GM21515 (cell line): ENCODE results near the gene FOXF1.

Experiments
- ATAC-seq: cut with Tn5 transposase; IDR thresholded peaks from one replicate; pipeline ENCODE4 v1.9.1; 2021; ENCODE audit not compliant: unreplicated experiment

The FOXF1 gene

DNA sequence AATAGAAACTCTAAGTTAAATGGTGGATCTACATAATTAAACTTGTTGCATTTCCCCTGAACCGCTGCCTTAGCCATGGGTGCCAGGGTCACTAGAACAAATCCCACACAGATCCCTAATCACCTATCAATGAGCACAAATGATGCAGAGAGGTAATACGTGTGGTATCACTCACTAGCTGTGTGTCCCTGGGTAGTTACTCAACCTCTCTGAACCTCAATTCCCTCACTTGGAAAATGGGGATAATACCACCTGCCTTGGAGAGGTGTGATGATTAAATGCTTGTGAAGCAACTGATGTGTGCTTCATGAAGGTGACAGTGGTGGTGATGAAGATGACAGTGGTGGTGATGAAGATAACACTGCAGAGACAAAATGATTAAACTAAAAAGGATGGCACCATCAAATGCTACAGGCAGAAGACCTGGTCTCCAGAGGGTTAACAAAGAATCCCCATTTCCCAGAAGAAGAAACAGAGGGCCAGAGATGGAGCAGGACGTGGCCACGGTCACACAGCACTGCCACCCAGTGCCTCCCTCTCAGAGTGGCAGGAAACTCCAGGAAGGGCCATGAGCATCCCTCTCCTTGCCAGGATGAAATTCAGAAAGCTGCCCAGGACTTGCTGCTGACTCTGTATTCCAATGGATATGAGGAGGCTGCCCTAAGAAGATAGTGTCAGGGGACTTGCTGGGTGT is 17.9 kb upstream of the FOXF1 start:
- ATAC-seq: no peak

DNA sequence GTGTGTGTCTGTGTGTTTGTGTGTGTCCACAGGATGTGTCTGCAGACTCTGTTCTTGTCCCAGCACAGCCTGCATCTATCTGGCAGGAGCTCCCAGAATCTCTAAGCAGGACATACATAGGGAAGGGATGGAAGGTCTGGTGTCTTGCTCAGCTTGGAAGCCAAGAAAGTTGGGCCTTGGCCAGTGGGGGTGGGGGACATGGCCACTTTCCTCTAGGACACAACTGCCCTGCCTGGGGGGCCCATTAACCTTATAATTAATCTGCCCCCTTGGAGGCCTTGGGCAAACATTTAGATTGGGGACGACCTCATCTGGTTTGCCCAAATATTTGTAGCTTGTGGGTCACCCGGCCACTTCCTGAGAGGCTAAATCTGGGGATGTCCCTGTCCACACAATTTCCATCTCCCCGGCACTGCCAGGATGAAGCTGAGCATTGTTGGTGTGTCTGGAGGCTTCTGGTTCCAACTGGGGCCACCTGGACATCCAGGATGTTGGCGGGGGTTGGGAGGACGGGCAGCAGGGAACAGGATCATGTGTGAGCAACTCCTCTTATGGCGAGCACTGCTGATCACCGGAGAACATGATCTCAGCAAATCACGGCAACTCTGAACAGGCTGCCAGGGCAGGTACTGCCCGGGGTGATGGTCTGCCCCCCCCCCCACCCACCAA is 17.2 kb upstream of the FOXF1 start:
- ATAC-seq: no peak

DNA sequence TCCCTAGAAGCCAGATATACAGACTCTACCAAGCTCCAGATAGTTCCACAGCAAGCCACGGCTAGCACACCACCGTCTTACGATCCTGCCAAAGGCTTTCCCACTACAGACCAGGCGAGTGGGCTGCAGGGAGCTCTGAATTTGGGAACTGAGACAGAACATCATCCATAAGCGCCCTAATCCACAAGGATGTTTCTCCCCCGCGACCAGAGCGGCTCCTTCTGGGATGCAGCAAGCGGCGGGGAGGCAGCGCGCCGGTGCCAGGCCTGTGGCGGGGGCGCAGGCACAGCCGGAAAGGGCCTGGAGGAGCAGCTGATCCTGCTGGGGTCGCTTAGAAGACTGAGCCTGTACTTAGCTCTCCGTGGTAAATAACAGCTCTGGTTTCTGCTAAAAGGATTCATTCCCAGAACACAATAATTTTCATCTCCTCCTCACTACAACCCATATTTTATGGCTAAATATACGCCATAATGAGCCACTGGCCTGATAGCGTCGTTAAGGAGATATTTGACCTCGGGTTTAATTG is 16.2 kb upstream of the FOXF1 start:
- no peak for ATAC-seq

DNA sequence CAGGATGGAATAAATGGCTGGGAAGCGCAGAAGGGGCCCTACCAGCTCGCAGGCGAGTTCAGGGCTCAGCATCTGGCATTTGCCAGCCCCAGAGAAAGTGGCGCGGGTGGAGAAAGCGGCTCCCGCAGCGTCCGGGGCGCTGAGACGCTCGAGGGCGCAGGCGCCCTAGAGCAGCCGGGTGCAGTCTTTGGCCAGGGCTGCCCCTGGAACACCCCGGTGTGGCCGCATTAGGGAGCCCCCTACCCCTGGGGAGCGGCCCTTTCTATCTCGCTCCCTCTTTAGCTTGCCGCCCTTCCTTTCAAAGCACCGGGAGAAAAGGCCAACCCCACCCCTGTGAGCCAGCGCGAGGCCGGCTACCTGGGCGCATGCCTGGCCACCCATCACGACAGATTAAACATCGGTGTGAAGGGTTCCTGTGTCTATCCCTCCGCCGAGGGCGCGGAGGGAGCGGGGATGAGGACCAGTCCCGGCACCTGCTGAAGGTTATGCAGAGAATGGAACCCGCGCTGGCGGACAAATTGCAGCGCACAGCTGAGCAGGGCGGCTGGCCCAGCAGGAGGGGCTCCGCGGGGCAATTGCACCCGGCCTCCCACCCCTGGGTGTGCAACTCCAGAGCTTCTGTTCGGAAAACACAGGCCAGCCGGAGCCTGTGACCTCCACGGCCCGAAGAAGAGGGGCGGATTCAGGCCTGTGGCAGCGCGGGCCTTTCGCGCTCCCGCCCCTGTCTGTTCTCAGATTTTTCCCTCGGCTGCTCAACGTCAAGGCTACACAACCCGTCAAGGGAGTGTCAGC is 15.6 kb upstream of the FOXF1 start:
- ATAC-seq: no peak

DNA sequence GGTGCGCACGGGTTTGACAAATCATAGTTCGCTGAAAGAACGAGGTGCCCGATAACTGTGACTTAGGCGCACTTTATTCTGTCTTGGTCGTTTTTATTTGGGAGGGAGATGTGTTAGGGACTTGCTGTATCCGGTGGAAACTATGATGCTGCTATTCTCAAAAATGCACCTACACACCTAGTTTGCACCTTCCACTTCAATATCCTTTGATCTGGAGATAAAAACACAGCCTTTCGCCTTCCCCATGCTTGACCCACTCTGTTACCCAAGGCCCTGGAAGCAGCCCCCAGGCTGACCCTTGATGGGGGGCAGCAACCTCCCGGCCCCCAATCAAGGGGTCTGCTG is 15.0 kb upstream of the FOXF1 start:
- no peak for ATAC-seq

DNA sequence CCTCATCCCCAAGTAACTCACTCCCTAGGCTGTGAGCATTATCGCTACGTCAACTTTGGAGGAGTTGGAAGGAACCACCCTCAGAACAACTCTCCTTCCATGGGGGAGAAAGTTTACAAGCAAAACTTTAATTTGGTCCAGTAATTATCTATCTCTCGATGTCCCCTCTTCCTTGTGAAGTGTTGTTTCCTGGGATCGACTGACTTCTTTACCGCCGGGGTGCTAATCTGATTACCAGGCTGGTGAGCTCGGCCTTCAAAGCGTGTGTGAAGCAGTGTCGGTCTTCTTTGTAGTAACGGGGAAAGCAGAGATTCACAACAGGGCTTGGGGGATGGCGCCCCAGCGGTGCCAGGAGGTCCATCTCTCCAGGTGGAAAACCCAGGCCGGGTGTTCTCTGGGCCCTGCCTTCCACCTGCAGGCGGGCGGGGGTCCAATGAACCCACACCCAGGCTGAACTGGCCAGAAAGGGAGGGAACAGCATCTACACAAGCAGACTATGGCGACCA is 14.5 kb upstream of the FOXF1 start:
- ATAC-seq: no peak

DNA sequence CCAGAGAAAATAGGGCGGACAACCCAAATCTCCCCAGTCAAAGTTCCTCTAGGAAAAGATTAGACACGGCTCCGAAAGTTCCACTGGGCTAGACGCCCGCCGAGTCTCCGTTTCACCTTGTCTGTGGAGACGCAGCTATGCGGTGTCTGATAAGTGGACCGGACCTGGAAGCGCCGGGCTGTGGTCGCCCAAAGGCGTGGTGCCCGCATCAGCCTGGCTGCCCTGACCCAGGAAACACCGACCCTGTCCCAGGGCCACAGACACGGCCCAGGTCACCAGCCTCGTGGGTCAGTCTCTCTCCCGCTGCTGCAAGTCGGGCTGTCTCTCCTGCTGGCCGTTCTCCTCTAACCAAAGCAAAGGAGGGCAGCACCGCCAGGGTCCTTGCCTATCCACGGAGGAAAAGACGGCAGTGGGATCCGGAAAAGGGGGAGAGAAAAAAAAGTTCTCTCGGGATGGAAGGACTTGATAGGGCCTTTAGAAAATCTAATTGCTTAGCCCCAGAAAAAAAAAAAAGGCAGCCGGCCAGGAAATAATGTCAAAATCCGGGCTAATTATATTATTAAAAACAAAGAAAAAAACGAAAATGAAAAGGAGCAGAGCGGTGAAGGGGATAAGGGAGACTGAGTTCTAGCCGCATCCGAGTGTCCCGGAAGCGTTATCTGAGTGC is 13.9 kb upstream of the FOXF1 start:
- no peak for ATAC-seq

DNA sequence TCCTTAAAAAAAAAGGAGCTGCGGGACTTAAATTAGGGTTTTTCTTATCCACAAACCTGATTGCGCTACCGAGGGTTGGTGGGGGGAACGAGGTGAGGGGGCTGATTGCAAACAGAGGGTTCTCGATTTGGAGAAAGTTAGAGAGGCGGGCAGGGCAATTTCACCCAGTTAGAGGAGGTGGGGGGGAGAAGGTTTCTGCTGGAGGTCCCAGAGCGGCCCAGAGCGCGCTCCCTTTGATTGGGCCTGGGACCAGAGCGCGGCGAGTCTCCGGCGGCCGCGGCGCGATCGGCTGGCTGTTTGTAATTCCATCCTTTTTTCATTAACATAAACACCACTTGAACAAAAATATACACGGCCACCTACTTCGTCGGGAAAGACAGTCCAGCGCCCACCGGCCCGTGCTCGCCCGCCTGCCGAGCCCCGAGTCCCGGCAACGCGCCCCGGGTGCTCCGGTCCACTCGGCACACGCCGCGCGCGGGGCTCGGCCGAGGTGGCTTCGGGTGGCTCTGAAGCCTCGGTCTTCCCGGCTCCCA is 13.3 kb upstream of the FOXF1 start:
- no peak for ATAC-seq

DNA sequence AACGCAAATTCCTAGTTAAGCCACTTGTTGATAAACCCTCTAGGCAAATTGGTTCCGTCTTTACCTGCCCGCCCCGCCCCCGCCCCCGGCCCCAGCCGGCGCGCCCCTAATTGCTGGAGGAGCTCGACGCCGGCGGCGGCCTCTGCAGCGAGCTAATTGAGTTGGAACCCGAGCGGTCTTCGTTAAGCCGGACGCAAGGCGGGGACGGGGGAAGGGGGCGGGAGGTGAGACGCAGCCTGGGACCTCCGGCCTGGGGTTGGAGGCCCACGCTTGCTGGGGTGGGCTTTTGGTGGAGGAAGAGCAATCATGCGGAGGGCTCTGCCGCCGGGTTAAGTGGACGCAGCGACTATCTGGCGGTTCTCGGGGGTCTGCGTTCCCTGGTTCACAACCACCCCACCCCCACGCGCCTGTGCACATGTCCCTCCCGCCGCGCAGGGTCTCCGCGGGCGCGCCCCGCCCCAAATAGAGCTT is 12.7 kb upstream of the FOXF1 start:
- ATAC-seq: no peak

DNA sequence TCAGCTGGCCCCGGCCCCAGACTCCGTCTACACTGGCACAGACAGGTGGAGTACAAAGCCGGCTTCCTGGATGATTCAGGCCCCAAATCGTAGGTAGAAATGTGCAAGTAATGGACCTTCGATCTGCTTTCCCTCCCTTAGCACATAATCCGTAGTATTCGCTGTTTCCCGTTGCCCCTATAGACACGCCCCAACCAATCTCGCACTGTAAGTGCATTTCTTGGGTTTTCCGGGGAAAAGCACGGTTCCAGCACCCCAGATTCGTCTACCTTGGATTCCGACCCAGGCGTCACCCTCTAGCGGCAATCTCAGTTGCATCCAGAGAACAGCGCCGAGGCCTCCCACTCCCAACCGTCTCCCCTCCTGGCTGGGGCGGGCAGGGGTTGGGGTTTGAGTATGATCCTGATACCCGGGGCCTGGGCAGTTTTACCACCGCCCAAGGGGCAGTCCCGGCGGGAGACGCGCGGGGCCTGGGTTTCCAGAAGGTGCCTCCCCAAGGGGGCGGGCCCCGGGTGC is 12.1 kb upstream of the FOXF1 start:
- ATAC-seq: no peak

DNA sequence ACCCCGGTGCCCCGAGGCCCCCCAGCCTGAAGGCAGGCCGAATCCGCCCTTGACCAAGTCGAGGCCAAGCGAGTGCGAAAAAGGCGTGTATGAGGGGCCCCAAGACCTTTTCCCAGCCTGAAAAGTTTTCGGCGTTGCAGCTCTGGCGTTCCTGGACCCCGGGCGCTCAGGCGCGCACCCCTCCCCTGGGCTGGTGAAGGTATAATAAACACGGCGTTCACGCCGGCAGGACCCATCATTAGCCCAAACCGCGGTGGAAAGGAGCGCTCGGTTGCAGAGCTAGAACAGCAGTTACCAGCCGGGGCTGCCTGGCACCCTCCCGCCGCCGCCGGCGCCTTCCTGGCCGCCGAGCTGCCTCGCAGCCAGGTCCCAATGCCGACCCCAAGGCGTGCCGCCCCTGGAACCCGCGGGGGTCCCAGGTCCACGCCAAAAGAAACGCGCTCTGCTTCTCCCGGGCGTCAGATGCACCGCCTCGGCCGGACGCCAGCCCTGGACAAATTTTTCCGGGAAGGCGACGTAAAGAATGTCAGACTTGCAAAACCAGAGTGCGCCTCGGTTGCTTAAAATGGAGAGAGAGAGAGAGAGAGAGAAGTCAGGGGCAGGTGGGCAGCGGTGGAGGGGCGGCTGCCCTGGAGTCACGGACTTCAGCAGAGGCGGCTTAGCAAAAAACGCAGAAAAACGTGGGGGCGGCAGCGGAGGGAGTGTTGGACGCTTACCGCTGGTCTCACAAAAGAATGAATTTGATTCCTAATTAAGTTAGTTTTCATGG is 11.5 kb upstream of the FOXF1 start:
- no peak for ATAC-seq

DNA sequence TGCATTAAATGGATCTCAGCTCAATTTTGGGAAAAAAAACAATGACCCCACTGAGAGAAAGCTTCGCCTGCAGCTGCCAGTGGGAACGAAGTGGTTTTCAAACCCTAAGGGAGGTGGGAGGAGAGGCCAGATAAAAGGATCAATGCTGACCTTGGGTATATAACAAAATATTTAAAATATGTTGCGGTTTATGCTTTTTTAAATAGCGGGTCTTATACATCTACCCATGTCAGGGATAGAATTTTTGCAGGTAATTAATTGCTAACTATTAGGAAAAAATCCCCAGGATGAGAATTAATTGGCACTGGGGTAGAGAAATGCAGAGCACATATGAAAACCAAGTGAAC is 10.9 kb upstream of the FOXF1 start:
- ATAC-seq: no peak

DNA sequence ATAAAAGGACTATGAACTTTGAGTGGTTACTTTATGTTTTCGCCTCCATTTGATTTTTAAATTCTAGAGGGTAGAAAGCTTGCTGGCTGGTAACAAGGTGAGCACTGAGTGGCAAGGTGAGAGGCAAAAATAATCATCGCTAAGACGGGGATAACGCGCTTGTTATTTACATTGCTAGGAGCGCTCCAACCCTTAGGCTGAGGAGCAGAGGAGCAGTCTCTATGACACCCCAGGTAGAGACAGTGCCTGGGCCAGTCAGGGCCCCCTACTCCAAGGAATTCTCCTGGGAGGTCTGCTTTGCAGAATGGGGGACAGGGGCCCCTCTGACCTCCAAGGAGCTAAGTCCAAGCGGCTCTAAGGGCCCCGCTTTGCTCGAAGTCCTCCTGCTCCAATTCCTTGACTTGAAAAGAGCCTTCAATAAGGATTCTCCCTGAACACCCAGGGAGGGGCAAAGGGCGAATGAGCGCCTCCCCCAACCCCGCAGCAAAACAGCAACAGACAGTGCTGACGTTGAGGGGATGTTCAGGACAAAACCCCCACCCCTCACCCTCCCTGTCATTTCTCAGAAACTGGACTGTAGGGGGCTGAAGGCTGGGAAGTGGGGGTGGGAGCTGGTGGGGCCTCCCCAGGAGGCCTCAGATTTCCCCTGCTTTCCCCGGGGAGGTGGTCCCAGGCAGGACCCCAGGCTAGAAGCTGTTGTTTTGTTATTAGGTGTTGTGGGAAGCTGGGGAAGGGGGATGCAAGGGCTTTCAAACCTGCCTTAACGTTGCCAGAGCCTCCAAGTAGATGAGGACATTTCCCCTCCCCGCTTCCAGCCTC is 10.2 kb upstream of the FOXF1 start:
- no peak for ATAC-seq

DNA sequence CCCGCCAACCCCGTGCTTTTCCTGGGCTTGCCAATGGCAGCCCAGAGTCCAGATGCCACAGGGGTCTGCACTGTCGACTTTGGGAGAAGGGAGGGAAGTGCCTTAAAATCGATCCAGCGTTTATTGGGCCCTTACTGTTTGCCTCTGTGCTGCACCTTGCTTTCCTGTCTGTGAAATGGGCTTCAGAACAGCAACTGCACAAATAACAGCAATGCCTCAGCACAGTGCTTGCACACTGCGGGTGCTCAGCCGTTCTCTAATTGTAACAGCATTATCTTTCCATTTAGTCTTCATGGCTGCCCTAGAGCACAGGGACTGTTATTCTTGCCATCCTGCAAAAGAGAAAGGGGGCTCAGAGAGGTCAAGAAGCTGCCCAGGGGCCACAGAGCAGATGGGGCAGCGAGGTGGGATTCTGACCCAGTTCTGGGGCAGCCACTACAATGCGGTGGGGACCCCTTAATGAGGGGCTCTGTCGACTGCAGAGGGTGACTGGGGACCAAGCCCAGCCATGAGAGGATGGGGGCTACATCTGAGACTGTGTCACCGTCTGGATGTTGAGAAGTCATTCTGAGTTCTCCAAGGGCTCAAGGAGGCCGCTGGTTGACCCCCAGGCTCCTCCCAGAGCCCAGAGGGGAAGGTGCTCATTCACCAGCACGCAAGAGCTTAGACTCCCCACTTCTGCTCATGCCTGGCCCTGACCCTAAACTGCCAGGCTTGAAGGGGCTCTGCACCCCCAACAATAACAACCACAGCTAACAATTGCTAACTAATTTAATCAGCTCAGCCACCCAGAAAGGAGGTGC is 9.4 kb upstream of the FOXF1 start:
- ATAC-seq: no peak

DNA sequence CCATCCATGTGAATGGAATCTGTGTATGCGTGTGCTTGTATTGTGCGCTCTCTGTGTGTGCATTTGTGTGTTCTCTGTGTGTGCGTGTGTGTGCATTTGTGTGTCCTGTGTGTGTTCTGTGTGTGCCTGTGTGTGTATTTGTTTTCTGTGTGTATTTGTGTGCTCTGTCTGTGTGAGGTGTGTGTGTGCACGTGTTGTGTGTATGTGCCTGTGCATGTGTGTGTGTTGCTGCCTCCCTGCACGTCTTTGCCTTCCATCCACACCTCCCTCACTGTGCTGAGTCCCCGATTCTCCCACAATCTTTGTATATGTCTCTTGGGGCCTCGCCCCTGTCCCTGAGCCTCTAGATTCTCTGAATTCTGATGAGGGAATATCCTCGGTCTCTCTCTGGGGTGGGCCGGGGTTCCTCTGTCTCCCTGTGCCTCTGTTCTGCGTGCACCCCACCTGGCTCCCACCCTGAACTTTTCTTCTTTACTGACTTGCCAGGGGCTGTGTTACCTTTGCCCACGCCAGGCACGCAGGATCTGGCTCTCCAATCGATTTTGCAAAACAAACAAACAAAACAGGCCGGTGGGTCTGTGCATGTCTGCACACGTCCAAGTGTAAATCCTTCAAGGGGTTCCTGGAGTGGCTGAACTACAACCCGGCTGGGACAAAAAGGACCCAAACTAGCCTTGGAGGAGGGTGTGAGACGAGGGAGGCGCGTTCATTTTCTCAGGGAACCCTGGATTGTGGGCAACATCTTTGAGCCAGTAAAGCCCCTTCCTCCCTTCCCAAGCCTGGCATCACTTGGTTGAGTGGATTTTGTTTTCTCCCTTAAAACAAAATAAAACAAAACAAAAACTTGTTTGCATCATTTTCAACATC is 8.1 kb upstream of the FOXF1 start:
- no peak for ATAC-seq

DNA sequence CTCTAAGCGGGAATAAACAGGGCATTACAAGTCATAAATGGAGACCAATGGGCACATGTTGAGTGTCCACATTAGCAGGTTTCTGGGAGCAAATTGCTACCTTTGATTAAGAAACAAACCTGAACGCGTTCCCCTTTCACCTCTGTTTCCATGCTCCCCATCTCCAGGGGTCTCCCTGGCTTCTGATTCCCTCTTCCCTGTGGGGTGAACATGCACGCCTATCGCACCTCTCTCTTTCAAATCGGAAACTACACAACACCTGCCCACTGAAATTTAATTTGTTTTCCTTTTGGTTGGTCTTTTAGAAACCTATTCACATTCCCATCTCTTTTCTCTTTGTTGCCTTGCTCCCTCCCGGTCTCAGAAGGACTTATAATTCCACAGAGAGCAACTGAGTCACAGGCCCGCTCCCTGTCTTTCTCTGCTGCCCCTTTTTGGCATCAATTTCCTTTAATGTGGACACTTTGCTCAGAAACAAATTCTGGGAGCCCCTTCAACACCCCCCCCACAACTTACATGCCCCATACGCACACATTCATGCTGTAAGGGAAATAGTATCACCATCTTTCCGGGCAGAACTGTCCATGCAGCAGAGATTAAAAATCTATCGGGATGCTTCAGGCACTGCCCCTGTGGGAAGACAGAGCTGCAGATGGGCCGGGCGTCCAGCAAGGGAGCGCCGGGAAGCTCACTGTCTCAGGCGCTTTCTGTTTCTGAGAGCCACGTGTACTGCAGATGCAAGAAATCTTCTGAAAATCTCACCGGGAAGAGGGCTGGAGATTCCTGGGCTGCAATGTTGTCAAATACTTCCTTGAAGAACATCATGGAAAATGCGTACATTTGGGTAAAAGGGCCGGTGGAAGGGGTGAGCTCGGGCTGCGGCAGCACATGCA is 7.2 kb upstream of the FOXF1 start:
- no peak for ATAC-seq
